Smooth muscle cell (in vitro differentiated cells): ENCODE data around the gene PWP1. TPM values are rescaled to one million over a fixed set of nuclear protein-coding genes. Genes with fewer than 3 reads are reported as not detected.

Source experiments
- DNase-seq: peaks from one replicate; lab custom pipeline; 2025; ENCODE audit not compliant: unreplicated experiment; lab: John Stamatoyannopoulos, UW
- H2AFZ ChIP-seq: fragments of 200-600 bp; sonication (generic); 2 replicates; pipeline ENCODE4 v1.6.0; 2016; ENCODE audit warnings: antibody characterized with exemption, low read depth, mild to moderate bottlenecking
- H3F3A ChIP-seq: fragments of 200-600 bp; sonication (generic); 2 replicates; pipeline ENCODE4 v1.6.0; 2017; ENCODE audit warnings: antibody characterized with exemption, low read depth
- H3K27ac ChIP-seq: fragments of 200-600 bp; sonication (generic); 2 replicates; pipeline ENCODE4 v1.5.1; 2016; ENCODE audit warnings: low read depth, mild to moderate bottlenecking
- H3K27me3 ChIP-seq: fragments of 200-600 bp; sonication (generic); 2 replicates; pipeline ENCODE4 v1.6.1; 2016; ENCODE audit warnings: low read depth, mild to moderate bottlenecking
- H3K36me3 ChIP-seq: fragments of 200-600 bp; sonication (generic); 2 replicates; pipeline ENCODE4 v1.5.1; 2016; ENCODE audit warnings: low read depth
- H3K4me1 ChIP-seq: fragments of 200-600 bp; sonication (generic); 2 replicates; pipeline ENCODE4 v1.5.1; 2016; ENCODE audit warnings: low read depth
- H3K4me2 ChIP-seq: fragments of 200-600 bp; sonication (generic); 2 replicates; pipeline ENCODE4 v1.6.0; 2016; ENCODE audit warnings: mild to moderate bottlenecking
- H3K4me3 ChIP-seq: fragments of 200-600 bp; sonication (generic); 2 replicates; pipeline ENCODE4 v1.5.1; 2016; ENCODE audit warnings: mild to moderate bottlenecking
- H3K79me2 ChIP-seq: fragments of 200-600 bp; sonication (generic); 2 replicates; pipeline ENCODE4 v1.6.0; 2016; ENCODE audit warnings: low read depth, mild to moderate bottlenecking
- H3K9ac ChIP-seq: fragments of 200-600 bp; sonication (generic); 2 replicates; pipeline ENCODE4 v1.6.0; 2016; ENCODE audit warnings: low read depth
- H3K9me3 ChIP-seq: fragments of 200-600 bp; sonication (generic); replicated peaks from 2 replicates; pipeline ENCODE4 v1.5.1; 2016; ENCODE audit warnings: low read depth
- H4K20me1 ChIP-seq: fragments of 200-600 bp; sonication (generic); 2 replicates; pipeline ENCODE4 v1.6.0; 2016; ENCODE audit warnings: low read depth
- WGBS: methylation state at CpG from one replicate; pipeline ENCODE4 v1.1.7; 2016; ENCODE audit warnings: low lambda C conversion rate; 5-methylcytosine and 5-hydroxymethylcytosine counted together
- polyA plus RNA-seq: library from polyadenylated mRNA; unstranded; fragments of >200 nt; fragmentation: Nextera tagmentation; extraction: Ambion mirVana; gene quantifications from 2 replicates; pipeline ENCODE4 v1.2.1, GENCODE V29; 2016
- total RNA-seq: library from RNA; depleted of rRNA; stranded (reverse); fragments of >200 nt; gene quantifications from 2 replicates; pipeline ENCODE4 v1.2.3, GENCODE V29; 2014
- TF ChIP-seq, protein P1 (sequence below): fragments of 200-600 bp; sonication (generic); IDR thresholded peaks from 2 replicates; pipeline ENCODE4 v1.5.1; 2017; ENCODE audit warnings: borderline replicate concordance, mild to moderate bottlenecking, antibody characterized with exemption; ENCODE audit not compliant: insufficient read depth, poor library complexity, severe bottlenecking

The PWP1 gene
- total and polyA plus RNA-seq, 2 experiments from 2014 or later: 68.3 to 77.9 TPM

DNA sequence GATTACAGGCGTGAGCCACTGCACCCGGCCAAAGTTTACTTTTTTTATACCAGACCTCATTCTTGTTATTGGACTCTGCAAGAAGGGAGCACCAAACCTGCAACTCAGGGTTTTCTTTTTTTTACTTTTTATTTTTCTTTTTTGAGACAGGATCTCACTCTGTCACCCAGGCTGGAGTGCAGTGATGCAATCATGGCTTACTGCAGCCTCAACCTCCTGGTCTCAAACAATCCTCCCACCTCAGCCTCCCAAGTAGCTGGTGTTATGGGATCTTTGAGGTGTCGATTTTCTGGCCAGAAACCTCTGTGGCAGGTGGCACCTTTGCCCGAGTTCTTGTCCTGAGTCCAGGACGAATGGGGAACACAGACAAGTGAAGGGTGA lies 4.2 kb upstream of the PWP1 start:
- TF ChIP-seq, protein P1, sequence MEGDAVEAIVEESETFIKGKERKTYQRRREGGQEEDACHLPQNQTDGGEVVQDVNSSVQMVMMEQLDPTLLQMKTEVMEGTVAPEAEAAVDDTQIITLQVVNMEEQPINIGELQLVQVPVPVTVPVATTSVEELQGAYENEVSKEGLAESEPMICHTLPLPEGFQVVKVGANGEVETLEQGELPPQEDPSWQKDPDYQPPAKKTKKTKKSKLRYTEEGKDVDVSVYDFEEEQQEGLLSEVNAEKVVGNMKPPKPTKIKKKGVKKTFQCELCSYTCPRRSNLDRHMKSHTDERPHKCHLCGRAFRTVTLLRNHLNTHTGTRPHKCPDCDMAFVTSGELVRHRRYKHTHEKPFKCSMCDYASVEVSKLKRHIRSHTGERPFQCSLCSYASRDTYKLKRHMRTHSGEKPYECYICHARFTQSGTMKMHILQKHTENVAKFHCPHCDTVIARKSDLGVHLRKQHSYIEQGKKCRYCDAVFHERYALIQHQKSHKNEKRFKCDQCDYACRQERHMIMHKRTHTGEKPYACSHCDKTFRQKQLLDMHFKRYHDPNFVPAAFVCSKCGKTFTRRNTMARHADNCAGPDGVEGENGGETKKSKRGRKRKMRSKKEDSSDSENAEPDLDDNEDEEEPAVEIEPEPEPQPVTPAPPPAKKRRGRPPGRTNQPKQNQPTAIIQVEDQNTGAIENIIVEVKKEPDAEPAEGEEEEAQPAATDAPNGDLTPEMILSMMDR: no peak
- no peak overlapping the region for H3K27ac ChIP-seq
- no peak for DNase-seq
- no peak overlapping the region for H3K9ac ChIP-seq
- no peak overlapping the region for H3K4me2 ChIP-seq
- no peaks in the 10 kb centered on the region for H3K9me3 ChIP-seq
- peaks cover 22% of the 10 kb centered on the region for H3K27me3 ChIP-seq
- H4K20me1 ChIP-seq: no peaks in the 10 kb centered on the region
- 87% methylated on average over 5 of the region's 5 CpGs for WGBS
- H3K36me3 ChIP-seq: no peaks in the 10 kb centered on the region
- H2AFZ ChIP-seq: no peak overlapping the region
- H3K4me1 ChIP-seq: peaks cover 3% of the 10 kb centered on the region
- H3F3A ChIP-seq: no peaks in the 10 kb centered on the region
- no peak overlapping the region for H3K4me3 ChIP-seq
- H3K79me2 ChIP-seq: peaks cover 7% of the 10 kb centered on the region

DNA sequence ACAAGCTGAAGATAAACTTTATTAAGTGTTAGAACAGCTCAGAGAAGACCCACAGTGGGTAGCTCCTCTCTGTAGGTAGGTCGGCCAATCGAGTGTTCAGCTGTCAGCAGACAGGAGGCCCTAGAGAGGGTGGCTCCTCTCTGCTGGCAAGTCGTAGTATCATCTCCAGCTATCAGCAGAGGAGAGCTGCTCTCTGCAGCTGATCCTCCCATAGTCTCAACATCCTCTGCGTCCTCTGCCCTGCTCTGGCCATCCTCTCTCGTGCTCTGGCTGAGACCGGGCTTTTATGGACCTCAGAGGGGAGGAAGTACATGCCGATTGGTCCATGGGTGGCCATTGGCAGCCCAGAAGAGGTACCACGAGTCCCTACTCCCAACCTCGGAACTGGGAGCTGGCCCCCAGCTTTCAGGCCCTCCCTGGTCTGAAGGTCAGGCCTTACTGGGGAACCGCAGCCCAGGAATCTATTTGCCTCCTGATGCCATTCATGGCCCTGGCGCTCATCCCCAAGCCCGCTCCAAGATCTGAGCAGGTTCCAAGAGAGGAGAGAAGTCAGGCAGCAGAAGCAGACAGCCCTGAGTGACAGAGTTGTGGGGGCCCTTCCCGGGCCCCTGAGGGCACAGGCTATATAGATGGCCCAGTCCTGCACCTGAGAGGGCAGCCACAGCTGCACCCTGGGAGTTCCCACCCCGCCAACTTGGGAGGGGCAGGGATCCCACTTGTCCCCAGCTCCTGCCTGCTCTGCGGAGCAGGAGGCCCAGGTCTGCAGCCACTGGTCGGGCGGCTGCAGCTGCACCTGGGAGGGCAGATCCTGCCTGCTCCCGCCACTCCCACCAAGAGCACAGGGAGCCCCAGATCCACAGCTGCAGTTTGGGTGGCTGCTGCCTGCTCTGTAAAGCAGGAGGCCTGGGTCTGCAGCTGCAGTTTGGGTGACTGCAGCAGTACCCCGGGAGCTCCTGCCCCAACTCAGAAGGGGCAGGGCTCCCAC lies 3.5 kb upstream of the PWP1 start:
- Histone ChIP-seq H3K4me2 (no peak overlapping the region), H3K79me2 (peaks cover 14% of the 10 kb centered on the region), H3K27ac (no peak overlapping the region), H2AFZ (no peak overlapping the region), H4K20me1 (no peaks in the 10 kb centered on the region), H3F3A (no peaks in the 10 kb centered on the region), H3K4me1 (peaks cover 8% of the 10 kb centered on the region), H3K36me3 (no peaks in the 10 kb centered on the region), H3K9me3 (no peaks in the 10 kb centered on the region), H3K4me3 (no peak overlapping the region), H3K9ac (no peak overlapping the region), H3K27me3 (peaks cover 16% of the 10 kb centered on the region)
- 90% methylated on average over 19 of the region's 19 CpGs for WGBS
- TF ChIP-seq, protein P1: no peak
- no peak for DNase-seq

- no peaks in the 10 kb centered on the region for H3F3A ChIP-seq
- H3K4me3 ChIP-seq: no peak overlapping the region
- WGBS: 54% methylated on average over 3 of the region's 3 CpGs
- H3K9ac ChIP-seq: peak overlapping the region; percentile 88
- DNase-seq: no peak
- no peaks in the 10 kb centered on the region for H3K9me3 ChIP-seq
- peaks cover 7% of the 10 kb centered on the region for H3K36me3 ChIP-seq
- TF ChIP-seq, protein P1: no peak
- peak overlapping the region; percentile 98 for H3K4me2 ChIP-seq
- no peaks in the 10 kb centered on the region for H3K27me3 ChIP-seq
- H3K27ac ChIP-seq: peak overlapping the region; percentile 71
- H4K20me1 ChIP-seq: no peaks in the 10 kb centered on the region
- H2AFZ ChIP-seq: peak overlapping the region; percentile 78
- H3K4me1 ChIP-seq: peaks cover 8% of the 10 kb centered on the region
- H3K79me2 ChIP-seq: peaks cover 21% of the 10 kb centered on the region
Observed at GRCh38 chr12:107684029-107684795, 1.4 kb upstream of the PWP1 start.
